ENCODE data around the gene KCNMB1.
"Not testable (repeated sequence)": the region's sequence is repeated elsewhere in the genome, so short reads cannot be mapped to it uniquely, and the experiment has no call there.

Gene KCNMB1

DNA sequence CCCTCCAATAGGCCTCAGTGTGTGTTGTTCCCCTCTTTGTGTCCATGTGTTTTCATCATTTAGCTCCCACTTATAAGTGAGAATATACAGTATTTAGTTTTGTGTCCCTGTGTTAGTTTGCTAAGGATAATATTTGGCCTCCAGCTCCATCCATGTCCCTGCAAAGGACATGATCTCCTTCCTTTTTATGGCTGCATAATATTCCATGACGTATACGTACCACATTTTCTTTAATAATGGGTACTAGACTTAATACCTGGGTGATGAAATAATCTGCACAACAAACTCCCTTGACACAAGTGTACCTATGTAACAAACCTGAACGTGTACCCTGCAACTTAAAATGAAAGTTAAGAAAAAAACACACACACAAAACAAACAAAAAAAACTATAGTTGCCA lies 12.6 kb downstream of the KCNMB1 start:
- DNase-seq (ENCODE audit: low spot score), result not testable (repeated sequence)

DNA sequence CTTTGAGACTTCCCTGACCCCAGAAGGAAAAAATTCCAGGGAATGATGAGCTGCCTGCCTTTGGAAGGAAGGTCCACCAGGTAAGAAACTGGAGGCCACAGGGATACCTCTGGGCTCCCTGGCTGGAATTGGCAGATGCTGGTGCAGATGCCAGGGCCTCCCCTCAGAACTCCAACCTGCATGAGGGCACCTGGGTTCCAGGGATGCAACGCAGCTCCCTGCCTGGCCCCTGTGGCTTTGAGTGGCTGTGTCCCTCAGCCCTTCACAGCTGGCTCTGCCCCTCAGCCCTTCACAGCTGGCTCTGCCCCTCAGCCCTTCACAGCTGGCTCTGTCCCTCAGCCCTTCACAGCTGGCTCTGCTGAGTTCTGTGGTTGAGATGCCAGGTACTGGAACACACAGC lies 13.9 kb downstream of the KCNMB1 start:
- DNase-seq (ENCODE audit: low spot score), result no peak

DNA sequence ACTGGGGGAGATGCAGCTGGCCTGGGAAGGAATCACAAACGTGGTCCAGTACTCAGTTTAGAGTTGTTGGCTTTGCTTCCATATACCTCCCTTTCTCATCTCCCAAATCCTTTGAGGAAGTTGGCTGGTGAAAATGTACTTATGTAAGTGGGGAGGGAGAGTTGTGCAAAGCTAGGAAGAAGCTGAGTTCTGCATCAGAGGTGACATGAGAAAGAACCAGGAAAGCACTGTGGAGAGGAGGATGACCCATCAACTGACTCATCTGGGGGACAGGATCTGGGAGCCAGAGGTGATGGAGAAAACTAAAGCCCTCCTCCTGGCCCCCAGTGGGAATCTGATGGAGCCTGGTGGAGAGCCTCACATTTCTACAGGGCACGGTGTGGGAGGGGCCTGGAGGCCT lies 16.2 kb downstream of the KCNMB1 start:
- no peak for DNase-seq (ENCODE audit: low spot score)

DNA sequence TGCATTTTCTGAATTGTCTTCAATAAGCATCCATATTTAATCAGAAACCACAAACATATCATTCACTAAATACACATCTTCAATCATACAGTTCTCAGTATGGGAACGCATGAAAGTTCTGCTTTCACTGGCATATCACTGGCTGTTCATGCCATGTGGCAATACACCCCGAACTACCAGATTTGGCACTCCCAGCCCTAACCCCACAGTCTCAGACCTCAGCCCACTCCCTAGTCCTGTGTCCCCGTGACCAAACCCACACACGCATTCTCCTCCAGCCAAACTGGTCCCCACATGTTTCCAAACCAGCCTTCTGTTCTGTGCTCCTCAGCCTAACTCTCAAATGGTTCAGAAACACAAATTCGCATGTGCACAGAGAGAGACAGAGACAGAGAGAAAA lies 20.6 kb downstream of the KCNMB1 start:
- no peak for DNase-seq (ENCODE audit: low spot score)

DNA sequence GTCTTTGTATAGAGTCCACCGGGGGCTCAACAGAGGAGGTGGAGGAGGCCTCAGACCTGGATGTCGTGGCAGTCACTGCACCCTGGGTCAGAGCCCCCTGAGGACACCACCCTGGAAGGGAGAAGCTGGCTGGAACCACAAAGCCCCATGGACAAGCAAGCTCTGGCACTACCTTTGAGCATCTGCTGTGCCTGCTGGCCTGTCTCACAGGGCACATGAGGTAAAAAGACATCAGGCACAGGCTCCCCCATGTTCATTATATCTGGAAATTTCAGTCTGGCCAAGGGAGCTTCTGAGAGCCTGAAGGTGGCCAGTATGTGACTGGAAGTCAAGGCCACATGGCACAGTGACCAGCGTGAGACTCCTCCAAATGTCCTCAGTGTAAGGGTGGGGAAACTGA lies 22.9 kb downstream of the KCNMB1 start:
- DNase-seq (ENCODE audit: low spot score), result no peak

DNA sequence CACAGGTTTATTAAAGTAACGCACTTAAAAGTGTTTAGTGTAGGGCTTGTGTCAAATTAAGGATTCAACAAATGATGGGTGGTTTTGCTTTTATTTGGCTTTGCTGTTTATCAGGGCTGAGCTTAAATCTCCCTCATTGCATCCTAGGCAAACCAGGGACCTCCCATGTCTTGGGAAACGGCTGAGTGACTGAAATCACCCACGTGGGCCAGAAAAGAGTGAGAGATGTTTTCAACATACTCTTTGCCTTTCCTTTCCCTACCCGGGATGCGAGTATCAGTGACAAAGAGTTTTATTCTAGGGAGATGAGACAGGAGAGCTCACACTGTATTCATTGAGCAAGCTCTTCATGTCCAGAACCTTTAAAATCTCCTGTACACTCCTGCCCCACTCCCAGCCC lies 23.3 kb downstream of the KCNMB1 start:
- DNase-seq (ENCODE audit: low spot score), result no peak

DNA sequence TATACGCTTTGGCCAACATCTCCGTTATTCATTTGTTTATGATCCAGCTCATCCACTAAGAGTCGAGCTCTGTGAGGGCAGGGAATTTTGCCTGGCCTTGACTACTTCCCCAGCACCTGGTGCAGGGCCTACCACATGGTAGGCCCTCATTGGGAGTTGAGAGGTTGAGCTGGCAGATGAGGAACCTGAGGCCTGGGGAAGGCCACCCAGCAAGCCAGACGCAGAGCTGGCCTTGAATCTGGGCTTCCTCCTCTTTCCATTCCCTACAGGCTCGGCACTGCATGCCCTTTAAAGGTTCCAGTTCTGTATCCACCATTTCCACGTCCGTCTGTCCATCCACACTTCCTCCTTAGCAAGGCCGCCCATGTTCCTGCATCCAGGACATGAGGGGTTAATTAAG lies 24.2 kb downstream of the KCNMB1 start:
- DNase-seq (ENCODE audit: low spot score), result no peak

DNA sequence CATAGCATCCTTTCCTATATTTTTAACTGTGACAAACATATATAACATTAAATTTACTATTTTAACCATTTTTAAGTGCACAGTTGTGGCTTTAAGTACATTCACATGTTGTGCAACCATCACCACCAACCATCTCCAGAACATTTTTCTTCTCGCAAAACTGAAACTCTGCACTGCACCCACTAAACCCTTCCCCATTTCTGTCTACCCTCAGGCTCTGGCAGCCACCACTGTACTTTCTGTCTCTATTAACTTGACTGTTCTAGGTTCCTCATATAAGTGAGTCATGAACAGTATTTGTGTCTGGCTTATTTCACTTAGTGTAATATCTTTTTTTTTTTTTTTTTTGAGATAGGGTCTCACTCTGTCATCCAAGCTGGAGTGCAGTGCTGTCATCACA lies 25.5 kb downstream of the KCNMB1 start:
- DNase-seq (ENCODE audit: low spot score), result no peak

DNA sequence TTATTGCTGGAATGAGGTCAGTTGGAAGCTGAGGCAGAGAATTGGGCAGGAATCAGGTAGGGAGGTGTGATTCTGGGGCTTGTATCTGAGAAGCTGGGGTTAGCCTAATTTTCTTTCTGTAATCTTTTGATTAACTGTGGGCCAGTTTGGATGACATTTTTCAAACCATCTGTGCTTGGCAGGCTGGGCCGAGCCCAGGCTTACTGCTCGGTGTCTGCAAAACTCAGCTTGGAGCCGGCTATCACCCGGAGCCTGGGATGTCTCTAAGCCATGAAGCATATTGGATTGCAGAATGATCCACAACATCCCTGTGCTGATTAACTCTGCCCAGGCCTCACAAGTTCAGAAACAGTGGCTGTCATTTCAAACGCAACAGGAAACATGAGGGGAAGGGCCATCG lies 26.5 kb downstream of the KCNMB1 start:
- DNase-seq (ENCODE audit: low spot score), result no peak

DNA sequence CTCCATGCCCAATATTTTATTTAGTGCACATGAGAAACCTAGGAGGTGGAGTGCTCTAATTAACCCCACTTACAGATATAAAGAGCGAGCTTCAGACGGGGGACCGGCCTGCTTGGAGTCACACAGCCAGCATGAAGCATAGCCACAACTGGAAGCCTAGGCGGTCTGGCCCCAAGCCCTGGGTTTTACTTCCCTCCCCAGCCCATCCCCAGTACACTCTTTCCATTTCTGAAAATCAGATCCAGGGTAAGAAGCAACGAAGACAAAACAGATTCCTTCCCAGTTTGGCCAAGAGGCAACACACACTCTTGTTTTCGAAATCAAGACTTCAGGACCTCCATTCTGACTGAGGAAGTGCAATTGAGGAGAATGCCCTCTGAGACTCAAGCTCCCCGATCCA lies 27.1 kb downstream of the KCNMB1 start:
- no peak for DNase-seq (ENCODE audit: low spot score)

DNA sequence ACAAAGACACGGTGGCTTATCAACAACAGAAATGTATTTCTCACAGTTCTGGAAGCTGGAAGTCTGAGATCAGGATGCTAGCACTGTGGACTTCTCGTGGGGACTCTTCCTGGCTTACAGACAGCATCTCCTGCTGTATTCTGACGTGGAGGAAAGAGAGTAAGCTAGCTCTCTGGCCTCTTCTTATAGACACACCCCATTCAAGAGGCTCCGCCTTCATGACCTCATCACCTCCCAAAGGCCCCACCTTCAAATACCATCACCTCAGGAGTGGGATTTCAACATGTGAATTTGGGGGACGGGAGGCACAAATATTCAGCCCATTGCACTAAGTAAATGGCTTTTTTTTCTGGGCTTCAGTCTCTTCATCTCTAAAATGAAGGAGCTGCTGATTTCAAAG lies 27.6 kb downstream of the KCNMB1 start:
- DNase-seq (ENCODE audit: low spot score), result no peak

DNA sequence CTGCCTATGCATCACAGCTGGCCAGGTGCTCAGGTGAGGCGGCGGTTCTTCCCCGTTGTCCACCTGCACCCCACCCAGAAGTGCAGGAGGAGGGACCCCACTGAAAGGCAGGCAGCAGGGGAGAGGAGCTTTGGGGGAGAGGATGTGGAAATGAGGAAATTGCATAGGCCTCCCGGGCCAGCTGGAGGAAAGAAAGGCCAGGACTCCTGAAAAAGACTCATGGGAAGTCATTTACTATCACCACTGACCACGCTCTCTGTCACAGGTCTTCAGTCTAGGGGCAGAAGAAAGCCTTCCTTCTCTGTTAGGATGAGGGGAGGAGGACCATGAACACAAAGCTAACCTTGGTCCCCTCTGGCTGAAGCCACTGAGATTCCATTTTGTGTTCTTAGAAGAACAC lies 28.1 kb downstream of the KCNMB1 start:
- DNase-seq (ENCODE audit: low spot score), result no peak

DNA sequence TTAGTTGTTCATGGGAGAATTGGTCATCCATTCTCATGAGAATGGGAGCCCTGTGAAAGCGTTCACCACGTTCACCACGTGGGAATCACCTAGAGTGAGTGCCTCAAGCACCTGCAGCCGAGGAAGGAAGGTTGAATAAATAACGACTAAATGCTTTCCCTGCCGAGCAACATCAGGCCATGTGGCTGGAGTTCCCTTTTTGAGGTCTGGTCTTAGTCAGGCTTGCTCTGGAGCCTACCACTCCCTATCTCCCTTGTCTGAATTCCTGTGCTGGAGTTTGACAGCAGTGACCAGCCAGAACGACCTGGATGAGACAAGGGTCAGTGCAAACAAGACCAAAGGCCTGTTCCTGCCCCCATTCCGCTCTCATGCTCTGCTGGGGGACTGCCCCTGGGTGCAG lies 28.5 kb downstream of the KCNMB1 start:
- no peak for DNase-seq (ENCODE audit: low spot score)

DNA sequence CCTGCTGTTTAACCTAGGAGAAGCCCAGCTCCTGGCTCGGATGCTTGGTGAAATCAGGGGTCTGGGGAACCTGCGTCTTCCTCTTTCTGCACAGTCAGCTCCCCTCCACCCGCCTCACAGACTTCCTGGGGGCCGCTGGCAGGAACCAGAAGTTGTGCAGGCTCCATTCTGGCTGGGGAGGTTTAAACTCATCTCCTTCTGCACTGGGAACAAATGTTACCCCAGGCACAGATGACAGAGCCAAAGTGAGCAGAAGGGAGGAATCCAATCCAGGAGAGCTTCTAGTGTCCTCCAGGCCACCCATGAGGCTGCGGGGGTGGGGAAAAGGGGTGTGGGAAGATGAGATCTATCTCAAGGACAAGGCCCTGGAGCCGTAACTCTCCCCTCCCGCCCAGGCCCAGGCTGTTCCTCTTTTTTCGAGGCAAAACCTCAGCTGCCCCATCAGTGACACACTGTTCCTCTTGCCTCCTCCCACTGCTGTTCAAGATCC lies 31.2 kb downstream of the KCNMB1 start:
- DNase-seq (ENCODE audit: low spot score), result no peak

DNA sequence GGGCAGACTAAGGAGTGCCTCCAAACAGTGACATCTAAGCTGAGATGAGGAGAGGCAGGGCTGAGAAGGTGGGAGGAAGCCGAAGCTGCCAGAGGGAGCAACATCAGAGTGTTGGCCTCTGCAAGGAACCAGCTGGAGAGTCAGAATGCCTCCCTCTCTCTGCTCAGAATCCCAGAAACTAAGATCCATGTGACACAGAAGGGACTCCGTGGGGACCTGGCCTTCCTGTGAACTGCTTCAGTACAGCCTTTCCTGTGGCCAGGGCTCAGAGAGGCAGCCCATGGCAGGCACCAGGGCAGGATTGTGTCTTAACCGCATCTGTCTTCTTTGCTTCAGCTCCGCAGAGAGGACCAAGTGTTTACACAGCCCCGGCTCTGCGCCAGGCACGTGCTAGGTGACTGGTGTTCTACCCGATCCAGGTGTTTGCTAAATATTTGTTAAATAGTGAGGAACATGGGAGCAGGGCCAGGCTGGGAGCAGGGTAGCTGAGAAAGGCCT lies 33.5 kb downstream of the KCNMB1 start:
- DNase-seq (ENCODE audit: low spot score), result no peak

DNA sequence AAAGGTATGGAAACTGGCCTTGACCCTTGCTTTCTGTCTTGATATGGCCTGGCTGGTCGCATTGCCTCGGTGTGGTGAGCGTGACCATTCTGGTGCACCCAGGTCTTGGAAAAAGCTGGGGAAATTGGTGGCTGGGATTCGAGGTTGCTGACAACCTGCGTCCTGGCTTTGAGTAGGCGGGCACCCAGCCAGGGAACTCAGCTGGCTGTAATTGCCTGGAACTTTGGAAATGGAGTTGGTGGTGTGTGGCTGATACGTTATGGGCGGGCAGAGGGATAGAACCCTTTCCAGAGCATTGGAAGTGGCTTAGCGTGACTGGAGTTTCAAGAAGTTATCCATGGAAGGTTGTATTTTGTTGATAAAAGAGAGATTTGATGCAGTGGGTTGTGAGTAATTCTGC lies 35.2 kb downstream of the KCNMB1 start:
- DNase-seq (ENCODE audit: low spot score), result no peak

DNA sequence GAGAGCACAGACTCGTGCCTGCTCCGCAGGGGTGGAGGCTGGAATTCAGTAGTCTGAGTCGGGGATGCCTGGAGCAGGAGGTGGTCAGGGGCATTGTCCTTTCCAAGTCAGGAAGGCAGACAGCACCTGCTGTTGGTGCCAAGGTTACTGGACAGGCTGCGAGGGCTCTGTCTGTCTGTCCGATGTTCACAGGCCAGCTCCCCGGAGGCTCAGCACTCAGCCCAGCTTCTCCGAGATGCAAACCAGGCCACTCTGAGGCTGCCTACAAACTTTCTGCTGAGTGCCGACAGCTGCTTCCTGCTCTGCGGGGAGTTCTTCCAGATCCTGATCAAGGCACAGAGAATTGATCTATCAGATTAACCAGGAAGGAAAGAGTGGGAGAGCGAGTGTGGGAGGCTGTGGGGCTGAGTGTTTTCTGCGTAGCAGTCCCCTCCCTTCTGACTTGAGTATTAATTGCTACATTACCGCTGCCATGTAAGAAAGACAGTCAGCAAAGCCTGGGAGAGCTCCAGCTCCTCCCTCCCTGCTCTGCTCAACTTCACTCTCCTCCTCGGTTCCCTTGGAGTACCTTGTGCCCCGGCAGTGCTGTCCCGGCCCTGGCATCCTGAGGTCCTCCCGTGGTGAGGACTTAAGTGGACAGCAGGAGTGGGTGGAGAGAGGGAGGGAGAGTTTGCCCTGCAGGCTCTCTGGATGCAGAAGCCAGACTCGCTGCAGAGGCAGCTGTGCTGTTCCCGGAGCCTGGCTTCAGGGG lies 36.0 kb downstream of the KCNMB1 start:
- no peak for DNase-seq (ENCODE audit: low spot score)

DNA sequence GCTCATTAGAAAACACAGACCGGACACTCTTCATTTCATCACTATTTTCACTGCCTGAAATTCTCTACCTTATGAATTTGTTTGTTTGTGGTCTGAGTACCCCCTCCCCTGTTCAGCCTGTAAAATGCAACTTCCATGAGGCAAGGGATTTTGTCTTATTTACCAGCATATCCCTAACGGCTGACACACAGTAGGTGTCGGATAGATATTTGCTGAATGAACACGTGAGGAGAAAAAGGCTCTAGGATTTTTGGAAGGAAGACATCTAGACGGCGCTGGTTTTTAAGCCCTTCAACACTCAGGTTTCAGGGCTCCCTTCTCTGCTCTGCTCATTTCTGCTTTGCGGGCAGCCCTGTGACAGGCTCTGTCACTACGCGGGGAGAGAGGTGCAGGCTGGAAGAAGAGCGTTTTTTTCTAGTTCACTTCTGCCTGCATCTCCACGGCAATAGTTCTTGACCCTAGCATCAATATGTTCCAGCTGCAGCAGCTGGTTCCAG lies 41.0 kb downstream of the KCNMB1 start:
- no peak for DNase-seq (ENCODE audit: low spot score)

DNA sequence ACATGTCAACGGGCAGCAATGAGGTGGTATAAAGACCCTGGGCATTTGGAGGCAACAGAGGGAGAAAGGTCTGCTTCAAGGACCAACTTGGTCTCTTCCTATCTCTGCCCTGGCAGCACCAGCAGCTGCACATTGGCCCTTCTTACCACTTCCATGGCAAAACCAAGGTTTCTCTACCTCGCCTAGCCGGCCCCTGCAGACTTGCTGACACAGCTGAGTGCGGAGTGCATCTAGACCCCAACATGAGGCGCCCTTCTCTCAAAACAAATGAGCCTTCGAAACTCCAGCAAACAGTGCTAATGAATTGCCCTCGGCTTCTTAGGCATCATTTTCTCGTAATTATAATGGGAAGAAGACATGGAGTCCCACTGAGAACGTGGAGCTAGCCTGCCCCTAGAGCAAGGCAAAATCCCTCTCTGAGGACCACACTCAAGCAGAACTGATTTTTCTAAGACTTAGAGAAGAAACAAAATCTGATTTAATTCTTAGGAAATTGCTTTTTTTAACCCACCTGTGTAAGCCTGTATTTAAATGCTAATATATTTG lies 42.1 kb downstream of the KCNMB1 start:
- DNase-seq (ENCODE audit: low spot score), result no peak

DNA sequence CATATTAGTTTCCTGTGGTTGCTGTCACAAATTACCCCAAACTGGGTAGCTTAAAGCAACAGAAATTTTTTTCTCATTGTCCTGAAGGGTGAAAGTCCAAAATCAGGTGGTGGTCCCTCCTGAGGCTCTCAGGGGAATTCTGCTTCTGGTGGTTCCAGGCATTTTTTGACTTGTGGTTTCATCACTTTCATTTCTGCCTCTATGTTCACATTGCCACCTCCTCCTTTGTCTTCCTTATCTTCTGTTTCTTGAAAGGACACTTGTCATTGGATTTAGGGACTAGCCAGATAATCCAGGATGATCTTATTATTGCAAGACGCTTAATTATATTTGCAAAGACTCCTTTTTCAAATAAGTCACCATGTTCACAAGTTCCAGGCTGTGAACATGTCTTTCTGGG lies 43.2 kb downstream of the KCNMB1 start:
- DNase-seq (ENCODE audit: low spot score), result no peak

DNA sequence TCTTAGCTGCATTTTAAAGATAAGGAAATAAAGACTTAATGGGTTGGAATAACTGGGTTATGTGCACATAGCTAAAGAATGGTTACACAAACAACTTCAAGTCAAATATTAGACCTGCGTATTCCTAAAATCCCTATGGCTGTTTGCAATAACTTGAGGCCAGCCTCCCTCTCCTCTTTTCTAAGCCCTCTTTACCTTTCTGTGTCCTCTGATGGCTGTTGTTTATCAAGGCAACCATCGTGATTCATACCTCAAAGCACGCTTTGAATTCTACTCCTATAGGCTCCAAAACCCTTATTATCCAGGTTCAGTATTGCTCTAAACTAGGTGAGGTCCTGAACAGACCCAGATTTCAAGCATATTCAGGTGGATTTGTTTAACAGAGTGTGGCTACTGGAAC lies 46.0 kb downstream of the KCNMB1 start:
- no peak for DNase-seq (ENCODE audit: low spot score)

DNA sequence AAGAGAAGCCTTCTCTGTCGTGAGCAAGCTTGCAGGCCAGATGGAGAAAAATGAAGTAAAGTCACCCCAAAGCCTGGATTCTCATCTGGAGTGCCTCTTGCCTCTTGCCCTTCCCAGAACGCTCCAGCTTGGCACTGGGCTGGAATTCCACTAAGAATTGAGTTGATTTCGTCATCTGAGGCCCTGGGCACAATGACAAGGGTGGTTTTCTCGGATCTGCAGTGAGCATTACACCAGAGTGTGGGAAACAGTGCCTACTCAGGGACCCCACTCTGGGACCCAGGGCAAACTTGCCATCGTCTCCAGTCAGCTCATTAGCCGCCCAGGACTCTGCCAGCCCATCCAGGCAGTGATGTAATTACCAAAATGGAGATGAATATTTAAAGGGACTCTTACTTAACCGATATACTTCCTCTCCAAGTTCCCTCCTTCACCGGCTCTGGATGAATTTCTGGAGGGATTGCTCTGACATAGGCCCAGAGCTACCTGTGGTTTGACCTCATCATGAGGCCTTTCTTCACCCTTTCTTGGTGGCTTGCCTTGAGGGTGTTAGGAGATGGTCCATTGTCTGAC lies 46.9 kb downstream of the KCNMB1 start:
- no peak for DNase-seq (ENCODE audit: low spot score)

DNA sequence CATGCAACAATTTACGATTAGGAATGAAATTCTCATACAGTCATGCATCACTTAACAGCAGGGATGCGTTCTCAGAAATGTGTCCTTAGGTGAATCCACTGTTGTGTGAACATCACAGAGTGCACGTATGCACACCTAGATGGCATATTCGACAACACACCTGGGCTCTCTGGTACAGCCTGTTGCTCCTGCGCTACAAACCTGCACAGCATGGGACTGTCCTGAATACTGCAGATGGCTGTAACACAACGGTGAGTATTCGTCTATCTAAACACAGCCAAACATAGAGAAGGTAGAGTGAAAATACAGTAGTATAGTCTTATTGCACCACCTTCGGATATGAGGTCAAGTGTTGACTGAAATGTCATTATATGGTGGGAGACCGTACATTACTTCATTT lies 47.6 kb downstream of the KCNMB1 start:
- DNase-seq (ENCODE audit: low spot score), result no peak
